NCI-H2196 (cell line): ENCODE data around the gene SH2D6.
"Not testable (repeated sequence)": the region's sequence is repeated elsewhere in the genome, so short reads cannot be mapped to it uniquely, and the experiment has no call there.

Source experiments
- DNase-seq: peaks from one replicate; lab custom pipeline; 2025; ENCODE audit not compliant: unreplicated experiment; lab: John Stamatoyannopoulos, UW

The SH2D6 gene

DNA sequence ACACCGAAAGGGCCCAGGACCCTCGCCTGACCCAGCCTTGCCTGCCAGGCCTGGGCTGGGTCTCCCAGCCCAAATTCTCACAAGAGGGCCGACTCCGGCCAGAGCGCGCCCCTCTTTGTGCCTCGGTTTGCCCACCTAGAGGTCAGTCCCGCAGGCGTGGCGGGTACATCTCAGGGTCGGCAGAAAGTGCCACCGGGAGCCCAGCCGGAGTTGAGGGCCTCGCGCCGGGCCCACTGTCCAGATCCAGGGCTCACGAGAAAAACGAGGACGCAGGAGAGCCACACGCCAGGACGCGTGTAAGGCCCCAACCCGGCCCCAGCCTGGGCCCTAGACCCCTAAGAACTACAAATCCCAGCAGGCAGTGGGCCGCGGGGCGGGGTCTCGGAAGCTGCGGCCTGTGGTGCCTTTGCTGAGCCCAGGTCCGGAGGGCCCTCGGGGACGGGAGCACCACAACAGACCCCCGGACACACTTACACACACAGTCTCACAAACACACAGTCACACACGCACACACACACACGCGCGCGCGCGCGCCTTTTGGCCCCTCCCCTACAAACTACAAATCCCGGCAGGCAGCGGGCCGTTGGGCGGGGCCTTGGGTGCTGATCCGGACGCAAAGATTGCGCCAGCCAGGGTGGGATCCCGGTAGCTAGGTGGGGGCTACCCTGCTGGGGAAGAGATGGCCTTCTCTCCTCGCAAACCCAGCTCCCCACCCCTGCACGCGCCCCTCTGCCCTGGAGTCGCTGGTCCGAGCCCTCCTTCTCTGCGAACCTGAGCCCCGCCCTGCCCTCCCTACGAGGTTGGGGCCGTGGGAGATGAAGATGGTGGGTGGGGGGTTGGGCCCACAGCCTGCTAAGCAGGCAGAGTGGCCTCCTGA, at the start of gene SH2D6:
Gene SH2D6, plus strand, starts transcription at position 583 of the 877 bp plus-strand sequence. CDS start 10,752 bp downstream, outside the sequence.
- DNase-seq: peak; percentile 59

- DNase-seq: no peak
Observed at GRCh38 chr2:85368921-85369320, 49.6 kb upstream of the SH2D6 start.

DNA sequence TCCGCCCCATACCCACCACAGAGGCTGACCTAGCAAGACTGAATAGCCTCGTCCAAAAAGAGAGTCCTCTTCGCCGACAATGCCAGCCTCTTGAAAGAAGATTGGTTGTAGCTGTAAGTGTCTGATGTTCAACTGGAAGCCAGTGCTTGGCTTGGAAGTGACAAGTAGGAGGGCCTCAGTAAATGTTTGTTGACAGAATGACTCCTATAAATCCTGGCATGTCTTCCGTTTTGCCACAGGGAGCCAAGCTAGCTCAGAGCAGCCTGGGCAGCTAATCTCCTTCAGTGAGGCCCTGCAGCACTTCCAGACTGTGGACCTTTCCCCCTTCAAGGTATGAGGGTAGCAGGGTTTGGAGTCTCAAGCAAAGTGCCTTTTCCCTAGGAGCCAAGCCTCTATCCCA, 49.0 kb upstream of the SH2D6 start:
- no peak for DNase-seq

- no peak for DNase-seq
Observed at GRCh38 chr2:85371045-85371444, 47.5 kb upstream of the SH2D6 start.

GRCh38 chr2:85376291-85377065, 42.0 kb upstream of the SH2D6 start:
- no peak for DNase-seq

DNA sequence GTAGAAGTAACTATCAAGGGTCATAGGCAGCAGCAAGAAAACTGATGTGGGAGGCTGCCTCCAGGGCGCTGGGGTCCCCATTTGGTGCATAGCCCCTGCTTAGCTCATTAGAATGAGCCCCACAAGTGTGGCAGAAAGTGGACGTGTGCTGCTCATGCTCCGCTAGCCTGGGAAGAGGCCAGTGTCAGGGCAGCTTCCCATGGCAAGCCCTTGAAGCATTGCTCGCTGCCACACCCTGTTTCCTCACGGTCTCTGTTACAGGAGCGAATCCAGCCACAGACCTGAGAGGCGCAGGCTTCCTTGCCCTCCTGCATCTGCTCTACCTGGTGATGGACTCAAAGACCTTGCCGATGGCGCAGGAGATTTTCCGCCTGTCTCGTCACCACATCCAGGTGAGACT, 41.4 kb upstream of the SH2D6 start:
- DNase-seq: no peak

DNA sequence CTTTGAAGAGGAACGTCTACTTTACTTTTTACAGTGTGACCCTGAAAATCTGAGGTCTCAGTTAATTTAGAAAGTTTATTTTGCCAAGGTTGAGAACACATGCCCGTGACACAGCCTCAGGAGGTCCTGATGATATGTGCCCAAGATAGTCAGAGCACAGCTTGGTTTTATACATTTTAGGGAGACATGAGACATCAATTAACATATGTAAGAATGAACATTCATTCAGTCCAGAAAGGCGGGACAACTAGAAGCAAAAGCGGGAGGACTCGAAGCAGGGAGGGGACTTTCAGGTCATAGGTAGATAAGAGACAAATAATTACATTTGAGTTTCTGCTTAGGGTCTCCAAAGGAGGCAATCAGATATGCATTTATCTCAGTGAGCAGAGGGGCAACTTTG, 40.3 kb upstream of the SH2D6 start:
- DNase-seq: no peak

DNA sequence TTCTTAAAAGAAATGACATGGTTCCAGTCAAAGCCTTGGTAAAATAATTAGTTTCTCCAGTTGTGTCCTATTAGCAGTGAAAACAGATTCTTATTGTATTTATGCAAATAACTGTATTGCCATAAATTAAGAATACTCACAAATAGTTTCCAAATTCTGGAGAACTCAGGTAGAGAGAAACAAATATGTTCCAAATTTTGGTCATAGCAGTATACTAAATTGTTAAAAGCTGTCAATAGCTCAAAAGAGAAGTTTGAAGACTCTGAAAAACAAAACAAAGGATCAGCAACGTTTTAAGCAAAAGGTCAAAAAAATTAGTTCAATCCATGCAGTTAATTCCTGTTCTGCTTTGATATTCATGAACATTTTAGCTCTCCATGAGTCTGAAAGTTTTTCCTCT, 38.5 kb upstream of the SH2D6 start:
- no peak for DNase-seq

GRCh38 chr2:85383151-85383550, 35.4 kb upstream of the SH2D6 start:
- DNase-seq: not testable (repeated sequence)

- no peak for DNase-seq
Observed at GRCh38 chr2:85383850-85384249, 34.7 kb upstream of the SH2D6 start.

- no peak for DNase-seq
Observed at GRCh38 chr2:85385746-85386145, 32.8 kb upstream of the SH2D6 start.

- no peak for DNase-seq
Observed at GRCh38 chr2:85387754-85388153, 30.8 kb upstream of the SH2D6 start.

DNA sequence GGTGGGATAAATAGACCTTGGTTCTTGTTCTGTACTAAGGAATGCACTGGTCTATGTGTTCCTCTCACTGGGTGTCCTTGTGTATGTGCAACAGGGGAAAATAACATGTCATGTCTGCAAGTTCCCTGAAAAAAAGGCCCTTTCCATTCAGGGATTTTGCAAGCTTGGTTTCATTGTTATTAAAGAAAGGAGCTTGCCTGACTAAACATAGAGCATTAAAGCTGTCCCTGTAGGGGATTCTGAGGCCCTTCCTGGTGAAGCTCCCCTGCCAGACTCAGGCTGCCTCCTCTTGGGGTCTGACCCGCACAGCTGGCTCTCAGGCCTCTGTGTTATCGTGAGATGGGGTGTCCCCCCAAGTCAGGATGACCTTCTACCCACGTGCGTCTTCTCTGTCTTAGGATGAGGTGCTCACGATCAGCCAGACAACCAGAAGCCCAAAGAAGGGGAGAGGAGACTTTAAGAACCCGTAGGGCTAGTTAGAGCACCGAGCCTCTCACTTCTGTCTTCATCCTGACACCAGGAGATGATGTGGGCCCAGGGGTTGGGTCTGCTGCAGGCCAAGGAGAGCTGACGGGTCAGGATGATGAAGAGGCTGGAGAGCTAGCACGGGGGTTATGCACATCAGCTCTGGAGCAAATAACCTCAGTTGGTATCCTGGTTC, 29.5 kb upstream of the SH2D6 start:
- no peak for DNase-seq

DNA sequence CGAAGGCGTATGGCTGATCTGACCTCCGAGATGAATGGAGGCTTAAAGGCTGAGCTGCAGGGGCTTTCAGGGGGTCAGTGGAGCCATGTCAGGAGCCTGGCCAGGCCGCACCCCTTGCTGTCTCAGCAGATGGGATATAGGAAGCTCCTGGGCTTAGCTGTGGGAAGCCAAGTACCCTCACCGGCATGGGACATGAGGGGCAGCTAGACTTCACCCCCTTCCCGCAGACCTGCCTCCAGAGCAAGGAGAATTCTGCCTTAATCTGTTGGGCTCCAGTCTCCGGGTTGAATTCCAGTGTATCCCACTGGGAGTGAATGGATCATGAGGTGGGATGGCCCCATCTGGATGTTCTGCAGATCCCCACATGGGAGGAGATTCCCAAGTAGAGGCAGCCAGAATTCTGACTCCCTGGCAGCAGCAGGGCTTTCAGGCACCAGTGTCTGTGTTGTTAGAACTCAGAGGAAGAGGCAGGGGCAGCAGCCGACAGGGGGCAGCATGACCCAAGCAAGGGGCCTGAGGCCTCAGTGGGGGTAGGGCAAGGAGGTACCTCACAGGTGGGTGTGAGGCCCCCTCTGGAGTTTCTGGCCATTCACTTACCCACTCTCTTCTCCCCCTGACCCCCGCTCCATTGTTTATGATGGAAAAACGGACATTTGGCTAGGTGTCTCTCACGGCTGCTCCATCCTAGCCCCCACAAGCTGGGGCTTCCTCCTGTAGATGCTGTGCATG, 27.4 kb upstream of the SH2D6 start:
- no peak for DNase-seq

GRCh38 chr2:85393836-85394235, 24.7 kb upstream of the SH2D6 start:
- no peak for DNase-seq

DNA sequence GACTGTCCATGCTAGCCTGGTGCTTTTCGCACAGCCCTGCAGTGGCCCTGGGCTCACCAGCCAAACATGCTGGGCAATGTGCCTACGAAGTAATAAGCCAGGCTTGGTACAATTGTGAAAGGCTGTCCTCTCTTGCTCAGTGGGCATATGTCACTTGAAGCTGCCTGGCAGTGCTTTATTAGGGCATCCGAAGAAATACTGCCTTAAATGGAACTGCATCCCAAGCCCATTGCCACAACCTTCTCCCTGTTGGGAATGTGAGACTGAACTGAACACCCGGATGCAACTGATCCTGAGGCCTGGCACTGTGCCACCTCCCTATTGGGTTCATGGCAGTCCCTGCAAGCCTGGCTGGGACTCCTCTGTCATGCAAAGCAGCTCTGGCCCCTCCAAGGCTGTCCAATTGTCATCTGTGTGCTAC, 24.2 kb upstream of the SH2D6 start:
- DNase-seq: no peak

DNA sequence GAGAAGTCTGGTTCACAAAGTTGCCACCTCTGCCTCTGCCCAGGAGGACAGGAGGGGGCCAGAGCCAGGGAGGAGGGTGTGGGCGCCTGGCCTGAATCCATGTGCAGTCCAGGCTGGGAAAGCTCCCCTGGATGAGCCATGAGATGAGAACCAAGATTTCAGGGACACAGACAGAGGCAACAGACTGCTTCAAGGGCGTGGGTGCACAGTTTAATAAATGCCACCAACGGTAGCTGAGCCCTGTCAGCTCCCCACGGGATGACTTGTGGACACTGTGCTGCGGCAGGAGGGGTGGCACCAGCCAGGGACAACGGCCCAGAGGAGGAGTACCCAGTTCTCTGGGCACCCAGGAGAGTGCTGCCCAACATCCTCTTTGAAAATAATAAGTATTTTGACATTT, 23.5 kb upstream of the SH2D6 start:
- DNase-seq: no peak

DNA sequence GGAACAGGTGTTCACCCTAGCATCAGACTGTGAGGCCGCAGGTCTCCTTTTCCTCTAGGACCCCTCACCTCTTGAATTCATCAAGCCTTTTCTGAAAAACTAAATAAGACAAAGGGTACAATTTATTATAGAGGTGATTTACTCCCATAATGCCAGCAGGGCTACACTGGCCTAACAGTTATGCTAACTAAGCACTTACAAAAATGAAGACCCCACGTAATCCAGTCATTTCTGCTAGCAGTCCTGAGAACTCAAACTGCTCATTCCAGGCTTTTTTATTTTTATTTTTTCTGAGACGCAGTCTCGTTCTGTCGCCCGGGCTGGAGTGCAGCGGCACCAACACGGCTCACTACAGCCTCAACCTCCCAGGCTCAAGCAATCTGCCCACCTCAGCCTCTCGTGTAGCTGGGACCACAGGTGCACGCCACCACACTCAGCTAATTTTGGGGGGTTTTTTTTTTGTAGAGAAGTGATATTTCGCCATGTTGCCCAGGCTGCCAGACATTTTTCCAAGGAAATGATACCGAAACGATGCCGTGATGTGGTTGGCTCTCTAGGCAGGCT, 22.5 kb upstream of the SH2D6 start:
- DNase-seq: no peak

DNA sequence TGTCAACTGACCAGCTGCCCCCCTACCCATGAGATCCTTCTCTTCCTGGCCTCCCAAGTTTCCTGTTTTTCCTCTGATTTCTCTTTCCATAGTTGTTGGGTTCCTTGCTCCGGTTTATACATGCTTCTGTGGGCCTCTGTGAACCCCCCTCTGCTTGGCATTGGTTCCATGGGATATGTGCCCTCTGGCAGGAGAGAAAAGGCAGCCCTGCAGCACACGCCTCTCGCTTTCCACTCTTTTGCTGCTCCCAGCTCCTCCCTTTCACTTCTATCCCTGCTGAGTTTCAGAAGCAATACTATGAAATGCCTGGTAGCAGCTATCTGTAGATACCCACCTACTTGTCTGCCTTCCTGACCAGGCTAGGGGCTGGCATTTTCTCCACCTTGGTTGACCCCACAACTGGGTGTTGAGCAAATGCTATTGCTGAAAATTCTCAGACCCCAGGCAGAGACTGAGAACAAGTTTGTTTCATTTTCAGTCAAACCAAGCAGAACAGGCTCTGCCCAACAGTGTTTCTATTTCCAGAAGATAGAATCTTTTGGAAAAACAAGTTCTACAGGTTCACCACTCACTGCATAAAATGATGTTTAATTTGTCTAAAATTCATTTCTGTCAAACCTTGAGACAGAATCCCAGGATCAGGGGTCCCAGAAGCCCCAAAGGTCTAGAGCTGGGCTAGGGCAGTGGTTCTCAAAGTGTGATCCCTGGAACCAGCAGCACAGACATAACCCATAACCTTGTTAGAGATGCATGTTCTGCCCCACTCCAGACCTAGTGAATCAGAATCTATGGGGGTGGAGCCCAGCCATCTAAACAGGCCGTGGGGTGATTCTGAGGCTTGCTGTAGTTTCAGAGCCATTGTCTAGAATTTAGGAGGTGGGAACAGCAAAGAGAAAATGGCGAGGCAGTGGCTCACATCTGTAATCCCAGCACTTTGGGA, 21.7 kb upstream of the SH2D6 start:
- DNase-seq: no peak

DNA sequence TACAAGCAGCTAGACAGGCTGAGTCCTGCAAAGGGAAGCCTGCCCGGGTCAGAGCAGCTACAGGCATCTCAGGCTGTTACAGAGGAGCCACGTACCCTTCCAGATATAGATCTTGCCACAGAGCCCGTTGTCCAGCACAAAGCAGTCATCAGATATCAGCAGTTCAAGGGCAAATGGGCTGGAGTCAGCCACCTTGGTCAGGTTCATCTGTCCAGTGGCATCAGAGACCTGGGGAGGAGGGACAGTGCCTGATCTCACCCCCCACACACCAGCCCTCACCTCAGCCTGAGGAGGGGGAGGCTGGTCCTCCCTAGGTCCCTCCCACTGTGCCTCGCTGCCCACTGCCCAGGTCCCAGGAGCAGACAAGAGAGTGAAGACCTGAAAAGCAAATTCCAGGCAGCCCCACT, 20.6 kb upstream of the SH2D6 start:
- DNase-seq: no peak
